PC-9 (cell line): ENCODE results near the gene DUOXA1. TPM values are rescaled to one million over a fixed set of nuclear protein-coding genes. Genes with fewer than 3 reads are reported as not detected.
"Not testable (repeated sequence)": the region's sequence is repeated elsewhere in the genome, so short reads cannot be mapped to it uniquely, and the experiment has no call there.

ENCODE experiments used
- BruUV-seq: library from RNA; stranded (reverse); fragments of 400-500 nt; replicated peaks from 2 replicates; lab custom pipeline; 2021; lab: Mats Ljungman, UMichigan
- CTCF ChIA-PET: fragments of 300-600 bp; sonication (Branson Sonifier 250); formaldehyde crosslinking; loops from one replicate; lab custom pipeline; 2022; ENCODE audit warnings: antibody characterized with exemption; lab: Charles Lee
- POLR2A ChIA-PET: fragments of 300-600 bp; sonication (Branson Sonifier 250); formaldehyde crosslinking; loops from one replicate; lab custom pipeline; 2022; ENCODE audit warnings: antibody characterized with exemption; ENCODE audit not compliant: unreplicated experiment; lab: Charles Lee
- DNase-seq, 2 experiments: peaks; one replicate each; pipeline versions ENCODE4 v3.0.0 to v3.0.0-alpha.2; 2015 to 2022; ENCODE audit warnings: mixed read lengths in 1 of 2
- H2AFZ ChIP-seq: fragments of 200-600 bp; sonication (generic); 2 replicates; pipeline ENCODE4 v1.8.1; 2017; ENCODE audit warnings: antibody characterized with exemption
- H3F3A ChIP-seq: fragments of 200-600 bp; sonication (generic); 2 replicates; pipeline ENCODE4 v1.8.1; 2017; ENCODE audit warnings: antibody characterized with exemption, mild to moderate bottlenecking, low read depth; ENCODE audit not compliant: insufficient read depth
- H3K27ac ChIP-seq: fragments of 200-600 bp; sonication (generic); 2 replicates; pipeline ENCODE4 v1.6.1; 2016; ENCODE audit warnings: mixed run types
- H3K27me3 ChIP-seq: fragments of 200-600 bp; sonication (generic); 2 replicates; pipeline ENCODE4 v1.6.1; 2016; ENCODE audit warnings: low read depth, mixed run types; ENCODE audit not compliant: insufficient read depth
- H3K36me3 ChIP-seq: fragments of 200-600 bp; sonication (generic); 2 replicates; pipeline ENCODE4 v1.6.1; 2016; ENCODE audit warnings: low read depth, mixed run types
- H3K4me1 ChIP-seq: fragments of 200-600 bp; sonication (generic); replicated peaks from 2 replicates; pipeline ENCODE4 v1.6.1; 2016; ENCODE audit warnings: mixed run types; ENCODE audit not compliant: insufficient read depth
- H3K4me2 ChIP-seq: fragments of 200-600 bp; sonication (generic); 2 replicates; pipeline ENCODE4 v1.6.1; 2017; ENCODE audit warnings: mixed run types
- H3K4me3 ChIP-seq: fragments of 200-600 bp; sonication (generic); 2 replicates; pipeline ENCODE4 v1.6.1; 2016; ENCODE audit warnings: mixed run types
- H3K79me2 ChIP-seq: fragments of 200-600 bp; sonication (generic); 2 replicates; pipeline ENCODE4 v1.6.1; 2017; ENCODE audit warnings: low read depth, mixed run types
- H3K9me2 ChIP-seq: fragments of 200-600 bp; sonication (generic); 2 replicates; pipeline ENCODE4 v1.8.1; 2017; ENCODE audit warnings: mild to moderate bottlenecking; ENCODE audit not compliant: insufficient read depth
- H3K9me3 ChIP-seq: fragments of 200-600 bp; sonication (generic); 2 replicates; pipeline ENCODE4 v1.8.1; 2016; ENCODE audit warnings: low read depth; ENCODE audit not compliant: insufficient read depth
- H4K20me1 ChIP-seq: fragments of 200-600 bp; sonication (generic); 2 replicates; pipeline ENCODE4 v1.8.1; 2017; ENCODE audit not compliant: insufficient read depth
- EZH2 ChIP-seq: fragments of 200-600 bp; sonication (generic); IDR thresholded peaks from 2 replicates; pipeline ENCODE4 v1.8.0; 2017; ENCODE audit warnings: antibody characterized with exemption, low read depth
- intact Hi-C: fragments of 100-400 bp; cut with micrococcal nuclease; formaldehyde crosslinking; loops from one replicate; pipeline ENCODE4 v1.10.0; 2022; ENCODE audit not compliant: unreplicated experiment
- total RNA-seq: library from RNA; stranded (reverse); gene quantifications from 2 replicates; pipeline ENCODE4 v1.2.3, GENCODE V29; 2021
- TF ChIP-seq, protein P1 (sequence below): fragments of 200-600 bp; sonication (generic); conservative IDR thresholded peaks from 2 replicates; pipeline ENCODE4 v1.6.1; 2017; ENCODE audit warnings: mixed run types, antibody characterized with exemption, mild to moderate bottlenecking, moderate library complexity

Gene DUOXA1
- total RNA-seq, 1 experiment from 2014 or later: 0.33 TPM

DNA sequence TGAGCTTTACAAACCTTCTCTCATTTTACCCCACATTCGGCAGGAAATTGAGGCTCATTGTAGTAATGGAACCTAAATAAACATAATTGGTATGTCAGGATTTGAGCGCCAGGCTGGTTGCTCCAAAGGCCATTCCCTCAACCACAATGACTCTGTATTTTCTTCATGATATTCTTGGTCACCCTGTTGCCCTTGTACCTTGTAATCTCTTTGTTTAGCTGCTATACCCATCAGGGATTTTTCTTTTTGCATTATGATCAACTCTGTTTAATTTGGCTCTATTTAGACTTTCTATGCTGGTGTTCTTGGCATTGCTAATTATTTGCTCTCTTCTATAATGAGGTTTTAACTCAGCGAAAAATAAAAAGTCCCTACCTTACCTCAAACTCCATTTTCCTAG is 45.5 kb downstream of the DUOXA1 start:
- no peak overlapping the region for H3K4me3 ChIP-seq
- no peak overlapping the region for H2AFZ ChIP-seq
- no TSS peak for BruUV-seq
- no peaks in the 10 kb centered on the region; the same call in 1 of the 2 replicates for H3K27me3 ChIP-seq
- no peaks in the 10 kb centered on the region for H4K20me1 ChIP-seq
- no peaks in the 10 kb centered on the region for H3K36me3 ChIP-seq
- no peaks in the 10 kb centered on the region for H3F3A ChIP-seq
- no peaks in the 10 kb centered on the region for H3K9me3 ChIP-seq
- intact Hi-C loops: no loop called here
- no peaks in the 10 kb centered on the region for H3K9me2 ChIP-seq
- CTCF ChIA-PET: no interaction called here
- POLR2A ChIA-PET: interaction anchor here (0.5 to 0.7 kb wide), 2 partner anchors 154 to 364 kb away, joined by 3 to 4 read pairs; no protein-coding TSS in a partner anchor
- no peaks in the 10 kb centered on the region for H3K4me1 ChIP-seq
- no peak overlapping the region for H3K27ac ChIP-seq
- H3K79me2 ChIP-seq: no peaks in the 10 kb centered on the region
- no peak for DNase-seq
- no peak for TF ChIP-seq EZH2
- TF ChIP-seq, protein P1, sequence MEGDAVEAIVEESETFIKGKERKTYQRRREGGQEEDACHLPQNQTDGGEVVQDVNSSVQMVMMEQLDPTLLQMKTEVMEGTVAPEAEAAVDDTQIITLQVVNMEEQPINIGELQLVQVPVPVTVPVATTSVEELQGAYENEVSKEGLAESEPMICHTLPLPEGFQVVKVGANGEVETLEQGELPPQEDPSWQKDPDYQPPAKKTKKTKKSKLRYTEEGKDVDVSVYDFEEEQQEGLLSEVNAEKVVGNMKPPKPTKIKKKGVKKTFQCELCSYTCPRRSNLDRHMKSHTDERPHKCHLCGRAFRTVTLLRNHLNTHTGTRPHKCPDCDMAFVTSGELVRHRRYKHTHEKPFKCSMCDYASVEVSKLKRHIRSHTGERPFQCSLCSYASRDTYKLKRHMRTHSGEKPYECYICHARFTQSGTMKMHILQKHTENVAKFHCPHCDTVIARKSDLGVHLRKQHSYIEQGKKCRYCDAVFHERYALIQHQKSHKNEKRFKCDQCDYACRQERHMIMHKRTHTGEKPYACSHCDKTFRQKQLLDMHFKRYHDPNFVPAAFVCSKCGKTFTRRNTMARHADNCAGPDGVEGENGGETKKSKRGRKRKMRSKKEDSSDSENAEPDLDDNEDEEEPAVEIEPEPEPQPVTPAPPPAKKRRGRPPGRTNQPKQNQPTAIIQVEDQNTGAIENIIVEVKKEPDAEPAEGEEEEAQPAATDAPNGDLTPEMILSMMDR: no peak
- no peak overlapping the region for H3K4me2 ChIP-seq

DNA sequence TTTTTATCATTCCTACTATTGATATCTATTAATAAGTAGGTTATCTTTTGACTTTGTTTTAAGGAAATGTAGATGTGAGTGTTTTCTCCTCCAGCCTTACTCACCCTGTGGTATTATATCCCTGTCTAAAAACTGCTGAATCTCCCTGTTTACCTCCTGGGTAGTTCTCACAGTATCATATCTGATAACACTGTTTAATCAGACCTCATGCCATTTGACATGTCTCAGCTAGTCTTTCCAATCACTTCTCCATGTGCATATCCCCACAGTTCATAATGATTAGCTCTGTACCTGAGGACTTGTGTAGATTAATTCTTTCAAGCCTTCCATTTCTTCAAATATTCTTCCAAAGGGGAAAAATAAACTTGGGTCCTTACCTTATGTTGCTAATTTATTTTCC is 46.5 kb downstream of the DUOXA1 start:
- Histone ChIP-seq H4K20me1 (no peaks in the 10 kb centered on the region), H3K36me3 (no peaks in the 10 kb centered on the region), H3K4me1 (no peaks in the 10 kb centered on the region), H3K4me3 (no peak overlapping the region), H3K79me2 (no peaks in the 10 kb centered on the region), H3K9me2 (no peaks in the 10 kb centered on the region), H2AFZ (no peak overlapping the region), H3F3A (no peaks in the 10 kb centered on the region), H3K27me3 (no peaks in the 10 kb centered on the region; the same call in 1 of the 2 replicates), H3K9me3 (no peaks in the 10 kb centered on the region), H3K4me2 (no peak overlapping the region), H3K27ac (no peak overlapping the region)
- intact Hi-C loops: no loop called here
- no peak for TF ChIP-seq EZH2
- TF ChIP-seq, protein P1: no peak
- DNase-seq: no peak
- ChIA-PET CTCF (no interaction called here), POLR2A (no interaction called here)
- no TSS peak for BruUV-seq

DNA sequence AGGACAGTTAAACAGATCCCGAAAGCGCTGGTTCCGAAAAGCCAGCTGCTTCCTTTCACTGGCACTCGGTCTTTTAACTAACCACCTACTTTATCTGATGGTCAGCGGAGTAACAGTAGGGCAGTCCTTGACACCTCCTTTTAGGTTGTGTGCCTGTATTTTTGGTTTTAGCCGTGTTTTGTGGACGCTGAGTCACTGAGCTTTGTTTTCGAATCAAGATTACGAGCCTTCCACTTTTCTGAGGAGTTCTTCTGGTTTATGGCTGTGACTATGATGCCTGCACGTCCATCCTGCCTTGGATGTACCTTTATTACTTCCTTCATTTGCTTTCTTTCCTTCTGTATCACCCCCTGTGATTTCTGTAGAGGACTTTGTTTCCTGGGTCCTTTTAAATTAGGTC is 47.3 kb downstream of the DUOXA1 start:
- H3K4me3 ChIP-seq, H3K4me1 ChIP-seq, H3K4me2 ChIP-seq, H3F3A ChIP-seq, CTCF ChIA-PET, intact Hi-C loops, H3K27me3 ChIP-seq, H3K27ac ChIP-seq, H3K36me3 ChIP-seq, POLR2A ChIA-PET, H3K9me2 ChIP-seq, BruUV-seq, H4K20me1 ChIP-seq, DNase-seq, H3K79me2 ChIP-seq, H2AFZ ChIP-seq, H3K9me3 ChIP-seq: not testable (repeated sequence)

DNA sequence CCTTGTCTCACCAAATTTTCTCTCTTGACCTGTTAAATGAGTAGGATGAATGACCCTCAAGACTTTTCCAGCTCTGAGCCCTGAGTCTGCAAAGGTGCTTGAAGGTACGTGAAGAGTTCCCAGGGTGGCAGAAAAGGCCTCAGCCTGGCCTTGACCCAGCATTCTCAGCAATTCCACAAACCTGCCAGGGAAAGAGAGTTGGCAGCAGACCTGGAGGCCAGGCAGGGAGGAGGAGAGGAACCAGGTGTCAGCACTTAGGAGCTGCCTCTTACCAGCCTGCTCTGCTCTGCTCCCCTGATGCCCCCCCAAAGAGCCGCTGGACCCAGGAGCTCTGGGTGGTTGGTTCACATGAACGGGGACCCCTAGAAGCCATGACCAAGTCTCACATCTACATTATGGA is 49.1 kb downstream of the DUOXA1 start:
- H3K36me3 ChIP-seq, DNase-seq, CTCF ChIA-PET, intact Hi-C loops, H3F3A ChIP-seq, H3K4me2 ChIP-seq, H4K20me1 ChIP-seq, H3K79me2 ChIP-seq, H3K9me2 ChIP-seq, H3K27ac ChIP-seq, H3K4me1 ChIP-seq, H2AFZ ChIP-seq, H3K27me3 ChIP-seq, H3K4me3 ChIP-seq, BruUV-seq, H3K9me3 ChIP-seq: not testable (repeated sequence)
- POLR2A ChIA-PET: interaction anchor here (0.6 kb wide), 2 partner anchors 15 to 241 kb away, joined by 5 to 7 read pairs; no protein-coding TSS in a partner anchor

DNA sequence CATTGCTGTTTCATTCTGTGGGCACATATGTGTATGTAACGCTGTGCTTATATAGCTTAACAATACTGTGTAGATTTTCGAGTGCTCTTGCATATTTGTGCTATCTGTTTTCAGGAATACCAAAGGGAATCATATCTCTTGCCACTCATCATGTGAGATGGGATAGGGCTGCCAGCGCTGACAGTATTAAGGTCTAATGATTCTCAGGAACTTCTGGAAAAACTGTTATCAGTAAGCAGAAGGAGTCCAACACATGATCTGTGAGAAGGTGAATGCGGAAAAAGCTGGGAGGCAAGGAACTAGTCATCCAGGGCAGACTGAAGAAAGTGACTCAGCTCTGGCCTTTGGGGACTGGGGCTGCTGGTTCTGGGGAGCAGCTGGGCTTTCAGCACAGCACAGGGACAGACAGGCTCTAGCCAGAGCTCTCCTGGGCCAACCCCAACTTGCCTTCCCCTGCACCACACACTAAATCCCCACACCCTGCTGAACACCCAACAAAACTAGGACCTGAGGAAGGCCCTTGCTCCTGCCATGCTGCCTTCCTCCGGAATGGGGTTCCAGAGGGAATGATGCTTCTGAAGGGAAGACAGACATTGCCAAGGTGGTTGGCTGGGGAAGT is 49.9 kb downstream of the DUOXA1 start:
- CTCF ChIA-PET: interaction anchor here (0.6 kb wide), 1 partner anchor 19 kb away, joined by 6 read pairs; no protein-coding TSS in a partner anchor
- H3K79me2 ChIP-seq, H3K9me3 ChIP-seq, H3F3A ChIP-seq, H3K27ac ChIP-seq, intact Hi-C loops, H3K4me2 ChIP-seq, H3K4me1 ChIP-seq, H3K4me3 ChIP-seq, H4K20me1 ChIP-seq, H3K9me2 ChIP-seq, H2AFZ ChIP-seq, H3K27me3 ChIP-seq, H3K36me3 ChIP-seq: not testable (repeated sequence)
- BruUV-seq: TSS peak; percentile 16
- DNase-seq: peak in 1 of 2 experiments; percentile 18
- POLR2A ChIA-PET: interaction anchor here (0.6 kb wide), 1 partner anchor 121 kb away, joined by 3 read pairs; no protein-coding TSS in a partner anchor

DNA sequence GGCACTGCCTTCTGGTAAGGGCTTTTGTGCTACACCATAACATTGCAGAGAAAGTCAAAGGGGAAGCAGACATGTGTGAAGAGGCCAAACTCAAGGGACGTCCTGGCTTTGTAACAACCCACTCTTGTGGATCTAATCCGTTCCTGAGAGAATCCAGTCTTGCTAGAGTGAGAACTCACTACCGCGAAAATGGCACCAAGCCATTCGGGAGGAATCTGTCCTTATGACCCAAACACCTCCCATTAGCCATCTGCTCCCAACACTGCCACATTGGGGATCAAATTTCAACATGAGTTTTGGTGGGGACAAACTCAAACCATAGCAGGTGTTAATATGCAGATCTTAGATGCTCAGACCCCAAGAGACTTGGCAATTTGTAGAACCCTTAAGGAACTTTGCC is 50.5 kb downstream of the DUOXA1 start:
- H3K27me3 ChIP-seq, BruUV-seq, H3K79me2 ChIP-seq, intact Hi-C loops, H3K36me3 ChIP-seq, H4K20me1 ChIP-seq, H3K9me3 ChIP-seq, H3K4me1 ChIP-seq, H3K9me2 ChIP-seq, H3K4me3 ChIP-seq, H3F3A ChIP-seq, H3K27ac ChIP-seq, H3K4me2 ChIP-seq, H2AFZ ChIP-seq: not testable (repeated sequence)
- POLR2A ChIA-PET: interaction anchor here (0.6 kb wide), 1 partner anchor 122 kb away, joined by 3 read pairs; no protein-coding TSS in a partner anchor
- peak in 1 of 2 experiments; percentile 6 for DNase-seq
- CTCF ChIA-PET: interaction anchor here (0.6 kb wide), 1 partner anchor 19 kb away, joined by 6 read pairs; no protein-coding TSS in a partner anchor
